Activated naive CD4-positive, alpha-beta T cell treated with anti-CD3 and anti-CD28 coated beads, Interleukin-2, amount 50 U/mL, for 16 hours (primary cell): Measurements from ENCODE around the gene PLA2R1.
"Not testable (repeated sequence)": the region's sequence is repeated elsewhere in the genome, so short reads cannot be mapped to it uniquely, and the experiment has no call there.

Experiments used
- DNase-seq: peaks from one replicate; pipeline ENCODE4 v3.0.0-alpha.2; 2020

PLA2R1 gene

DNA sequence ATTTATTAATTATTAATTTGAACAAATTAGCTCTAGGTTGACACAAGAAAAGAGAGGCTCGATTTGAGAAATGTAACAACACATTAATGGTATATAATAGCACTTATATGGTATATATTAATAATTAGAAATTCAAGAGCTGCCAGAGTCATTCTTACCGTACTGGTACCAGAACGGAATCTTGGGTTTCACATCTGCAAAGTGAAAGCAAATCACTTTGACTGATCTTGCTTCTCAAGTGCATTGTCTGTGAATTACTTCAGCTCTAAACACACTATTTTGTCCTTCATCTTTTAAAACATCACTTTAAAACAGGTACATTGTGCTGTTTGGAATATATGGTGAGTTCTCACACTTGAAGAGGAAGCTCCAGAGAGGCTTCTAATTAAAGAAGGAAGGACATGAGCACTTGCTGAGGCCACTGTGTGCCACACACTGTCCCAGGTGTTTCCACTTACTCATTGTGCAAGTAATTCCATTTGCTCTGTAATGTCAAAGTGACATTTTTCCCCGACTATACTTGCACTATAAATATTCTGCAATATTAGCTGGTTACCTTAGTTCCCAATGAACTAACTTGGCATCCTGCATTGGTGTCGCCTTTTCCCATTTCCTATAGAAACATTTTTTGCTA lies 85.8 kb downstream of the PLA2R1 start:
- DNase-seq, result no peak

DNA sequence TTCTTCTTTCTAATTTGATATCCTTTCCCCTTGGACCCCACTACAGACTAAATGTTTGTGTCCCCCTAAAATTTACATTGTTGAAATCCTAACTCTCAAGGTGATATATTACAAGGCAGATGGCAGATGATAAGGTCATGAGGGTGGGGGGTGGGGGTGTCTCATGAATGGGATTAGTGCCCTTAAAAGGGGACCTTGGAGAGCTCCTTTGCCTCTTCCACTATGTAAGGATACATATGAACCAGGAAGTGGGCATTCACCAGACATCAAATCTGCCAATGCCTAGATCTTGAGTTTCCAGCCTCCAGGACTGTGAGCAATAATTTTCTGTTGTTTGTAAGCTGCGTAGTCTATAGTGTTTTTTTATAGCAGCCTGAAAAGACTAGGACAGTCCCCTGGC lies 89.1 kb downstream of the PLA2R1 start:
- no peak for DNase-seq

DNA sequence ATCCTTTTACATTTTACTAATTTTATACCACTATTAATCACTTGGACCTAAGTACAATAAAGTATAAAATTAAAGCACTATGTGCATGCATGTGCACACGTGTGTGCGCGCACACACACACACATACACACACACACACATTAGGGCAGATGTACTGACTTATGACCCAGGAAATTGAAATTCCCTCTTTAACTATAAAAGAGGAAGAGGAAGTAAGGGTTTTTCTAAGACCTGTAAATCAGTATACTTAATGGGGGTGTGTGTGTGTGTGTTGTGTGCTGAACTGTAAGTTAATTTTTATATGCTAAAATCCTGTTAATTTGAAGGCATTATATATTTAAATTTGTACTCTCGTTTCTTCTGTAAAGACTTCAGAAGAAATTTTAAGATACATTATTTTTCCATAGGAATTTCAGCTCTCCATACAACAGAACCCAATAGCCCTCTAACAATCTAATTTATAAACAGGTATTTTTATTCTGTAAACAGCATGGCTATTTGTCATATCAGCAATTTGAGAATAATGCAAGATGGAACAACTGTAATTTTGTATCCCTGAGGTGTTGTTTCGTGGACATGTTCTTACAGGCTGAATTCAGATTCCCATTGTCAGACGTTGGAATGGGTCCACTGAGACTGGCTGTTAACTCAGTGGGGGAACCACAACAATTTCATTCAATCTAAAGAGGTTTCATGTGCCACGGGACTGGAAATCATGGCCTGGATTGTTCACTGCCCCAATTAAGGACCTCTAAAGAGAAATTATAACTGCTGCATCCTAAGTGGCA lies 90.9 kb downstream of the PLA2R1 start:
- no peak for DNase-seq

DNA sequence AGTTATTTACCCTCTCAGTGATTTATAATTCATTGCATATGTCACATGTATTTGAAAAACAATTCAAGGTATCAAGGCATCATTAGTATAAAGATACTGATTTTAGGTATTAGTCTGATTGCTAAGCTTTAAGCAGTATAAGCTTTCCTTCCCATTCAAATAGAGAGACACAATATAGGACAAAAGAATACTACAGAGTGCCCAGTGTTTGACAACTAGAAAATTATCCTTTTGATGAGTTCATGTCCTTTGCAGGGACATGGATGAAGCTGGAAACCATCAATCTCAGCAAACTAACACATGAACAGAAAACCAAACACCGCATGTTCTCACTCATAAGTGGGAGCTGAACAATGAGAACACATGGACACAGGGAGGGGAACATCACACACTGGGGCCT lies 91.9 kb downstream of the PLA2R1 start:
- not testable (repeated sequence) for DNase-seq

DNA sequence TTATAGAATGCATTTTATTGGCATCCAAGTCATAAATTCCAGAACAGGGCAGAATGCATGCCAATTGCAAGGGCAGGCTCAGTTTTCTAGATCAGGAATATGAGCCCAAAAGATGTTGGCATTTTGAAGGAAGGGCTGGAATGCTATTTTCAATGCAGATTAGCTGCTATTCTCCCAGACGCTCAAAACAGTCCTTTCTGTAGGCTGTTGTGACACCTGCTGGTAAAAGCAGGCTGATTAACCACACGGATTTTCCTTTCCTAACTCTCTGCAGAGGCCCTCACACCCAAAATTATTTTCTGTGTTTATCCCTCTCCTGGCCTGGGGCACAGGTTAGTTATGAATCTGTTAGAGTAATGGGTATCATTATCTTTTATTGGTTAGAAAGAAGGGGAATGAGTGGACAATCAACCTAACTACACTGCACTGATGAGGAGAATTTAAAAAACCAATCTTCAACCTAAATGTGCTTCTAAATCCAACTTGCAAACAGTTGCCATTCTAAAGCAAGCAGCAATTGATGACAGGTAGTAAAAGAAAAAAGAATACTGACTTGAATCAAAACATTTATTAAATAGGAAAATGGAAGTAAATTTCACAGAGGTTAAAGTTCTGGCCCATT lies 94.0 kb downstream of the PLA2R1 start:
- no peak for DNase-seq

DNA sequence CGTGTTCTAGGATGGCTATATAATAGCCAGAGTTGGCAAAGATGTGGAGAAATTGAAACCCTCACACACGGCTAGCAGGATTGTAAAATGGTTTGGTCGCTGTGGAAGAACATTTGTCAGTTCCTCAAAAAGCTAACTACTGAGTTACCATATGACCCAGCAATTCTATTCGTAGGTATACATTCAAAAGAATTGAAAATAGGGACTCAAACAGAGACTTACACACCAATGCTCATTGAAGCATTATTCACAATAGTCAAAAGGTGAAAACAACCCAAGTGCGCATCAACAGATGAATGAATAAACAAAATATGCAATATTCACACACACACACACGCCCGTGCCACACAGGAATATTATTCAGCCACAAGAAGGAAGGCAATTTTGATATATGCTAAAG lies 98.7 kb downstream of the PLA2R1 start:
- DNase-seq, result no peak

DNA sequence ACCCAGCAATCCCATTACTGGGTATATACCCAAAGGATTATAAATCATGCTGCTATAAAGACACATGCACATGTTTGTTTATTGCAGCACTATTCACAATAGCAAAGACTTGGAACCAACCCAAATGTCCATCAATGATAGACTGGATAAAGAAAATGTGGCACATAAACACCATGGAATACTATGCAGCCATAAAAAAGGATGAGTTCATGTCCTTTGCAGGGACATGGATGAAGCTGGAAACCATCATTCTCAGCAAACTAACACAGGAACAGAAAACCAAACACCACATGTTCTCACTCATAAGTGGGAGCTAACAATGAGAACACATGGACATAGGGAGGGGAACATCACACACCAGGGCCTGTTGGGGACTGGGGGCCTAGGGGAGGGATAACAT lies 99.9 kb downstream of the PLA2R1 start:
- DNase-seq, result not testable (repeated sequence)

DNA sequence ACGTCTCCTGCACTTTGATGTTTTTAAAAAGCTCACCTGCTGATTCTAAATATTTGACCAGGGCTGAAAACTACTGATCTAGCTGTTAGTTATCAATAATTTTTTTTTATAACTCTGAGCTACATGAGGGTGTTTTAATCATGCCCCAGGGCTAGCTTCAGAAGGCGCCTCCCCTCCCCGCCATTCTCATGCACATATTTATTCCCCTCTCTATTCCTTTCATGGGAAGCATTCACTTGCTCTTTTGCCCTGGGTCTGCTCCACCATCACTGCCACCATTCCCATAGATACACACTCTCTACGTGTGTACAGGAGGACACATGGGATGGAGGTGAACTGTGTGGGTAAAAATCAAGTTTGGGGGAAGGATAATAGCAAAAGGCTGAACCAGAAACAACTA lies 101.0 kb downstream of the PLA2R1 start:
- DNase-seq, result no peak

DNA sequence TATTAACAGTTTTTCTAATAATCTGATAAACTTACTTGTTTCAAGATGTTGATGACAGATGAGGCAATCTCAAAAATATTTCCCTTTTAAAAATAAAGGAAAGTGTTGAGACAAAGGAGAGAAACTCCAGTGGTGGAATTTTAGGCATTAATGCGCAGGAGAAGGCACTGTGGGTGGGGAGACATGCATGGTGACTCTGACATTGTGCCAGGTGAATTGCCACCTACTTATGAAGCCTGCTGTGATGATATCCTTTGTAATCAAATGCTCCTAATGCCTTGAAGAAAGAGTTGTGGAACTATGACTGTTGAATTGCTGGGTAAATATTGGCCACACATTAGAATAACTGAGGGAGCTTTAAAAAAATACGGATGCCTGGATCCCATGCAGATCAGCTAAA lies 101.4 kb downstream of the PLA2R1 start:
- no peak for DNase-seq

DNA sequence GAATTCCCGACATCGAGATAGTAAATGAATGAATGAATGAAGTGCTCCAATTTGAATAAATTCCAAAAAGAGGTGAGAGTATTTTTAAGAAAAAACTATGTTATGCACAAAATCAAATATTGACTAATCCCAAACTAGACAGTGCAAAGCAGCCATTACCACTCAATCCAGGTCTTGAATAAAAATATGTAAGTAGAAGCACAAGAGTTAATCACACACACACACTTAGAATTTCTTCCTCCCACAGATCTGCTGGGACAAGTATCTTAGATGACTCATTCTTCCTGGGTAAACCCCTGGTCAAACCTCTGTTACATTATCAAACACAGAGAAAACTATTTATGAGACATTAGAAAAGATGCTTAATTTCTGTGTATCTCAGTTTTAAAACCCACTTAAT lies 102.0 kb downstream of the PLA2R1 start:
- DNase-seq, result no peak

DNA sequence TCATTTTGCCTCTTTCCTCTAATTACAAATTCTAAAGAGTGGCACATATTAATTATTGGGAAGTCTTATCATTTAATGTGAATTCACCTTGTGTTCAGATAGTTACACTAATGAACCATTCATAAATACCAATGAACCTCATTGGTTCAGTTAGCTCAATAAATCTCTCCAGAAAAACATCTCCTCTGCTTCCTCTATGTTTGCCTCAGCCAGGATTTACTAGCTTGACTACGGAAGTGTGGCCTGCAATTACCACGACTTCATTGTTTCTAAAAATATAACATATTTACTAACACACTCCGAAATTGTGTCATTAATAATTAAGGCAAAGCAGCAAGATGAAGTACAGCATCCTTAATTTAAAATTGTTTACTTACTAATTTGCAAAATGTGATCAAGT lies 103.3 kb downstream of the PLA2R1 start:
- DNase-seq, result no peak

DNA sequence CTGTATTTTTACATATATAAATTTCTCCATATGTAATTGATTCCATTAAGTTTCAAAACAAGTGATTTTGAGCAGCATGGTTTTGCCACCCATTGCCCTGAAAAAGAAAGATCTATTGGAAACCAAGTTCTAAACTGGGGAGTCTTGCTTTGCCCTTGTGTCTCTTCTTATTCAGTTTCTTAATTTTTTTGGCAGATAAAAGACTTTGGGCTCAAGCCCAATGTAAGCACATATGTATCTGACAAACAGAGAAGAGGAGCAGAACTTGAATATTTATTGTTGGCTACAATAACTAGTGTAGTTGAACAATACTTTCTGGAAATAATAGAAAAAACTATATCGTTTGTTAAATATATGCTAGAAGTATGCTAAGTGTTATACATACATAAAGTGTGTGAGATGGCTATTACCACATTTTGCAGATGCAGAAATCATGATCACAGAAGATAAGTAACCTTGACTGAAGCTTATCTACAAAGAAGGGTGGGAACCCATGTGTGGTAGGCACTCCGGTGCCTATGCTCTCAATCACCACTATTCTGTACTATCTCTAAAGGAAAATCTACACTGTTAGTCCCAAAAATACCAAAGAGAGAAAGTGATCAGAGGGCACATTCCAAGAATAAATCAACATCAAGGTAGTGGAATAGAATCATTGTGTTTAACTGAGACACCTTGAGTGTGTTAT lies 109.1 kb downstream of the PLA2R1 start:
- DNase-seq, result no peak

DNA sequence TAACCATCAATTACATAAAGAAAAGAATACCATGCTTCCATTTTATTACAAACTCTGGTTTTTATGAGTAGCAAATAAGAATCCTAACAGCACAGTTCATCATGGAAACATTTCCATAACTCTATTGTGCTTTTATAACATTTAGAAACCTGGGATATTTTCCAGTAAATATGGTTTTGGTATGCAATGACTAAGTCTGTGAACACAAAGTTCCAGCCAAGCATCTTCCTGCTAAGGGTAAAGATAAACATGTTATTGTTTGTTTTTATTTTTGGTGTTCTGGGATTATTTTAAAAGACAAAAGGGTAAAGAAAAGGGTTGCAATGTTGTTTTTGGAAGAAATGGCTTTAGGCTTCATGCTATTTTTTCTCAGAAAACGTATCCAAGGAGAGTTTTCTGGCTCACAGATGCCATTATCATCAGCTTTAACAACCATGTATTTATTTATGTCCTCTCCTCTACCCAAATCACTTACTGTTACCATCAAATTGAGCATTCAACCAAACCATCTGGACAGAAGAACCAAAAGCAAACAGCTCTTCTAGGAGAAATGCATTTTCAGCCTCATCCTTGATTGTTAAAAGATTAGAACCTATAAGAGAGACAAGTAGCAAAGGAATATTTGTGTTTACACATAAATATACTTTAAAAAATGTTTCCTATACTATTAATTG lies 116.0 kb downstream of the PLA2R1 start:
- no peak for DNase-seq

DNA sequence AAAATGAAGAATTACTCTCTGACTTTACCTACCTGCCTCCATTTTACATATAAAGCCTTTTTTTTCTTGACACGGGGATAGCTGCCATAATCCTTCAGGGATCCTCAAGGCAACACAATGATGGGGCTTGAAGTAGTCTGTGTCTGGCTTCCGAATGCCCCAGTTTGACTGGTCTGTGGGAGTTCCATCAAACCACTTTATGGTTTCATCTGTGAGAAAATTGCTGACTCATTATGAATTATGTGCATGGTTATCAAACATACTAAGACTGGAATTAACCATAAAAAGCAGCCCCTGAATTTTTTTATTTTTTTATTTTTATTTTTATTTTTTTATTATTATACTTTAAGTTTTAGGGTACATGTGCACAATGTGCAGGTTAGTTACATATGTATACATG lies 117.5 kb downstream of the PLA2R1 start:
- no peak for DNase-seq

DNA sequence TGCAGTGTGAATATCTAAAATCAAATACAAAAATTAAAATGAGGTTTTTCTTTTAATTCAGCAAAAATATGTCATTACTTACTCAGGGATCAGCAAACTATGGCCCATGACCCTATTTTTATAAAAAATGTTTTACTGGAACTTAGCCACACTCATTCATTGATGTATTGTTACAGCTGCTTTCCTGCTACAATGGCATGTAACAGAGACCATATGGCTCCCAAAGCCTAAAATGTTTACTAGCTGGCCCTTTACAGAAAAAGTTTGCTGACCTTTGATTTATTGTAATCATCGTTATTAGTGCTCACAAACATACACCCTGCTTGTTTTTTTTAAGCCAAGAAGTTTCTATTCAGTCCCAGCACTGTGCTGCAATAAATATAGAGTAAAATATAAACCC lies 120.3 kb downstream of the PLA2R1 start:
- DNase-seq, result no peak

DNA sequence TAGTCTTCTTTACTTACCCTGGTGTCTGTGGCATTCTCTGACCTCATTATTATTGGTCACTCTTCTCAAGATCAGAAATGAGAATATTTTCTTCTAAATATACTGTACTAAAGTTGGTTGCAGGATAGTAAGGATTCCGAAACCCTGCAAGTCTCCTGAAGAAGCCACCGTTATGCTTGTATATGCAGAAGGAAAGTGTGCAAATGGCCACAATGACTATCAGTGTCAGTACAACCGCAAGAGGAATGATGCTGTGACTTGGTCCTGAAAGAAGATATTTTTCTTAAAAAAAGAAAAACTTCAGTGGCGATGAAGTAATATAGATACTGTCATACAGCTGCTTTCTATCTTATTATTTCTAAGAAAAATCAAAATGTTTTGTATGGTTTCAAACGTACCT lies 120.7 kb downstream of the PLA2R1 start:
- DNase-seq, result no peak

DNA sequence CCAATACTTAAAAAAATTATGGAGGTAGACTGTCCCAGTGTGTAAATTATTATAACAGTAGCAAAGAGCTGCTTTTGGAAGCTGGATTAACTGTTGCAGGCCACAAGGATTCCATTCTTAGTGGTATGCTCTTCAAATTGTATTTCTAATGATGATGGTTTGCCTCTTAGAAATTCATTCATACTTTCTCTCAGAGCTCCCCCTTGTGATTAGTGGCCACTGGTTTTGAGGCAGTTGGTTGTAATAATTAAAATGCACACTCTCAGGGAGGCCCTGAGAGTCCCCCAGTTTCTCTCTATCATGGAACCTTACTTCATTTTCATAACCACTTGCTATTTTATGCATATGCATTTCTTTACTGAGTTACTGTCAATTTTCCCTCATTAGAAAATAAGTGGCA lies 122.5 kb downstream of the PLA2R1 start:
- no peak for DNase-seq

DNA sequence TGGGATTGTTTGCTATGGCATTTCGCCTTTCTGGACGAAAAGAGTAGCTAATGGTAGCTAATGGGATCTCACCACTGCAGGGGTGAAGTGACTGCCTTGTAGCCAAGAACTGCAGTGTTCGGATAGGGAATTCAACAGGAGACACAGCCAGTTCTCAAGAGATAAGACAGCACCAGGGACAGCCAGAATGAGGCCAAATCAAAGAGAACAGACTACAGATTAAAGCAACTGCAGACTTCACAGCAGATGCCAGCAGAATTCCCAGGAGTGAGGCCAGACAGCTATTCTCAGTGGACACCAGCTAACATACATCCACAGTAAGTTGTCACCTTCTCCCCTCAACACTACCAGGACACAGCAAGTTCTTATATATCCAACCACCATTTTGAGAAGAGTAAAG lies 124.0 kb downstream of the PLA2R1 start:
- no peak for DNase-seq

DNA sequence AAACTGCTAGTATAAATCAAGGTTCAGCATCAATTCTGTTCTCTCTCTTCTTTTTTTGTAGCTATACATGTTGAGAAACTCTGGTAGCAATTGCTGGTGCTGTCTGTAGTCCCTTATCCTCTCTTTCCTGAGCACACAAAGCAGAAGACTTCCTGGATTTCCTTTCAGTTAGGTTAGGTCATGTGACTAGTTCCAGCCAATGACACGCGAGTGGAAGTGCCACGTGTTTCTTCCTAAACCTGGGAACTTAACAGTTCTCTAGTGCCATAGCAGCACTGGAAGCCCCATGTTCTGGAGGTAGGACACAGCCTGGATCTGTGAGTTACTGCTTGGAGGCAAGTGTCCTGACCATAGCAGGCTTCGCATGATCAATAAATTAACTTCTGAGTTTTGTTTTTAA lies 125.9 kb downstream of the PLA2R1 start:
- DNase-seq, result no peak

DNA sequence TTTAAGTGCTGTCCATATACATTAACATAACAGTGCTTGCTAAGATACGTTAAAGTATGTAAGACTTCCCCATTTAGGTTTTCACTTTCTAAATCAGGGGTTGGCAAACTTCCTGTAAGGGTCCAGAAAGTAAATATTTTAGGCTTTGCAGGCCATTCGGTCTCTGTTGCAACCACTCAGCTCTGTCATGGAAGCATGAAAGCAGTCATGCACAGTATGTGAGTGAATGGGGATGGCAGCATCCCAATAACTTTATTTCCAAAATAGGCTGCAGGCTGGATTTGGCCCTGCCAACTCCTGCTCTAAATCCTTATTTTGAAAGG lies 128.7 kb downstream of the PLA2R1 start:
- no peak for DNase-seq

DNA sequence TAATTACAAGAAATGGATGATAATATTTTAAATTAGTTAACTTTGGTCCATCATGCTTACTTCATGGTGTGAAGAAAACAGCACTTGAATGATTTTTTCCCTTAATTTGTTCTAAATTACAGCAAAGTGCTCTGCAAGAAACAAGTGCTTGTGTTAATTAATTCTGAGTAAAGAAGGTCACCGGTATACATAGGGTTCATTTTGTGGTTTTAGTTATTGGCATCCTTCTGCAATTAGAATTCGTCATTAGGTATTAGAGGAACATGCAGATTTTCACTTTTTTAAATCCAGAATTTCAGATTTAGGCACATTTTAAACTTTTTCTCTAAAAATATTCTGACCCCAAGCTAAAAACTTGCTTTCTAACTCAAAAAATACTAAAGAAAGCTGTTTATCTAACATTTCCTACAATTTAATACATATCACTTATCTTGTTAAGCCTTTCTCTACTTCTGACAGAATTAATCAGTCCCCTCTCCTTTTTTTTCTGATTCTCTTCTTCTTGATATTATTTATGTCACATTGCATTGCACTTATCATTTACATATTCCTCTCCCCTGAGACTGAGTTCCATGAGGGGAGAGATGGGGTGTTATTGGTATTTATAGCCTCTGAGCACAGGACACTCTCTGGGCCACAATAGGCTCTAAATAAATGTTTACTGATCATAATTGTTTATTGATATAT lies 129.2 kb downstream of the PLA2R1 start:
- DNase-seq, result no peak

DNA sequence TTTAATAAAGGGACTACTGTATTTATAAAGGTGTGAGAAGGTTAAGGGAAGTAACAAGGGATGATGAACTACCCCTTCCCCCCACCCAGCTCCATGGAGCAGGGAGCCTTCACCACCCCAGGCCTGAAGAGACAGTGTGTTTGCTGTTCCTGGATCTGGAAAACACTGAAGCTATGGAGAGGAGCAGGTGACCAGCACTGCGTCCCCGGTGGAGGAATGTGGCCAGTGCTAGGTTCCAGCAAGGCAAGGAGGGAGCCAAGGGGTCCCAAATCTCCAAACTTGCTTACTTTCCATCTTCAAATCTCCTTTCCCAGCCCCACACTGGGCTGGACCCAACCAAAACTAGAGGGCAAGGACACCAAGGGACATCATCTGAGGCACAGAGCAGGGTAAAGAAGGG lies 135.7 kb downstream of the PLA2R1 start:
- no peak for DNase-seq

DNA sequence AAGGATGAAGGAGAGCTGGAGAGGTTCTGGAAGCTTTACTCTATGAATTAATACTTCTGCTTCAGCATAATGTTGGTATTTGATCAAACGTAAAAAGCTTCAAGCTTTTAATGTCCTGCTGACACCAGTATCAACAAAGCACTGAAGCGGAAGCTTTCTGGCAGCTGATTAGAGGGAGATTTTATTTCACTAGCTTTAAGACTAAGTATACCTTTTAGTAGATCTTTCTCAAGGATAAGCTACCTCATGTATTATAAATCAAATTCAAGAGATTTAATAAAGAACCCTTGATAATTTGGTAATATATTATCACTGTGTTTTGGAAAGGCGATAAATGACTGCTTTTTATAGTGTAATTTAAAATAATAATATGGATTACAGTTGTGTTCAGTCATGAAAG lies 136.4 kb downstream of the PLA2R1 start:
- no peak for DNase-seq
